Heart left ventricle (tissue), 16 donors: ENCODE results near the gene UPF2. TPM values are rescaled to one million over a fixed set of nuclear protein-coding genes. Genes with fewer than 3 reads are reported as not detected.

Experiments
- ATAC-seq, 4 donors: fragments of 200-7000 bp; cut with Tn5 transposase; one replicate each; pipeline ENCODE4 v1.9.1; 2020 to 2022; ENCODE audit warnings: moderate library complexity in 4 of 4, mild to moderate bottlenecking in 3 of 4, moderate number of reproducible peaks in 1 of 4
- DNase-seq, 5 donors: peaks; one replicate each; pipeline ENCODE4 v3.0.0-alpha.2; 2020
- H3K27ac ChIP-seq, 12 donors: fragments of 200-600 bp; sonication (generic) in 4 of 12; one replicate each; pipeline versions ENCODE4 v1.5.0 to v1.8.0; 2016 to 2022; ENCODE audit warnings: mild to moderate bottlenecking in 2 of 12
- H3K27me3 ChIP-seq, 9 donors: fragments of 200-600 bp; sonication (generic) in 2 of 9; one replicate each; pipeline versions ENCODE4 v1.5.1 to v1.8.0; 2016 to 2022; ENCODE audit warnings: mild to moderate bottlenecking in 3 of 9
- H3K36me3 ChIP-seq, 9 donors: fragments of 200-600 bp; sonication (generic) in 2 of 9; one replicate each; pipeline versions ENCODE4 v1.5.0 to v1.8.0; 2018 to 2022; ENCODE audit warnings: mild to moderate bottlenecking in 2 of 9
- H3K4me1 ChIP-seq, 12 donors: fragments of 200-600 bp; sonication (generic) in 4 of 12; one replicate each; pipeline versions ENCODE4 v1.5.0 to v1.8.0; 2016 to 2022; ENCODE audit warnings: mild to moderate bottlenecking in 3 of 12
- H3K4me3 ChIP-seq, 12 donors: fragments of 200-600 bp; sonication (generic) in 4 of 12; one replicate each; pipeline versions ENCODE4 v1.5.0 to v1.8.0; 2017 to 2022; ENCODE audit warnings: mild to moderate bottlenecking in 9 of 12, moderate library complexity in 4 of 12
- H3K9me3 ChIP-seq, 12 donors: fragments of 200-600 bp; sonication (generic) in 4 of 12; one replicate each; pipeline versions ENCODE4 v1.5.0 to v1.8.0; 2016 to 2022; ENCODE audit warnings: mild to moderate bottlenecking in 1 of 12
- CTCF ChIP-seq, 12 donors: fragments of 200-600 bp; sonication (generic) in 4 of 12; IDR thresholded peaks; one replicate each; pipeline versions ENCODE4 v1.5.0 to v1.8.0; 2018 to 2022; ENCODE audit warnings: antibody characterized with exemption in 12 of 12, mild to moderate bottlenecking in 5 of 12
- POLR2A ChIP-seq, 2 donors: fragments of 450-650 bp; IDR thresholded peaks; one replicate each; pipeline ENCODE4 v1.6.1; 2017; ENCODE audit warnings: antibody characterized with exemption in 2 of 2, mild to moderate bottlenecking in 2 of 2, moderate library complexity in 2 of 2
- WGBS, 4 donors: extraction: QIAGEN DNeasy Blood & Tissue Kit in 2 of 4; methylation state at CpG; one replicate each; pipeline versions ENCODE4 v1.1.5 to v1.1.7; 2013 to 2018; 5-methylcytosine and 5-hydroxymethylcytosine counted together
- intact Hi-C, 10 donors: fragments of 100-400 bp; cut with DNase I; formaldehyde crosslinking; loops; one replicate each; pipeline versions ENCODE4 v1.11.1 to v1.14.2; 2022
- polyA plus RNA-seq, 2 donors: library from polyadenylated mRNA; stranded (reverse); fragments of 200-250 nt; gene quantifications; one replicate each; pipeline ENCODE4 v1.2.3, GENCODE V29; 2013
- total RNA-seq, 9 donors: library from RNA; depleted of rRNA in 2 of 9; stranded (reverse); fragments of >200 nt in 2 of 9; fragmentation: NEBNext Ultra II Directional in 3 of 9; extraction: Animal tissue kit (Norgen Biotek cat#: 25700) in 3 of 9; gene quantifications; one replicate each; pipeline versions ENCODE4 v1.1.0 to v1.2.4, GENCODE V29; 2016 to 2023
- donor health status: ischemic (EF 13 %, LVEDD 7.1; RV severe dilation, severe dysfunction).
- donor health status: healthy with polysubstance abuse.
- donor health status: DM: no; HTN: yes; CAD: no.
- donor health status: DM: no; HTN: no; CAD: no.
- donor health status: ischemic (EF 25% LVEDD 6.9; RV normal size, moderate dysfunction).
- donor health status: ischemic (EF 25% LVEDD 5.7; RV mildly dilated, moderate dysfunction).
- donor health status: healthy.
- donor health status: DM: yes; HTN: yes; CAD: no.
- donor health status: ischemic (EF 35%, LVEDD 5.7; RV mildly dilated, moderate dysfunction).
- donor health status: nonischemic (EF 11% LVEDD 7.7; RV severe dilation, severe dysfunction).
- donor health status: DM: yes; HTN: yes; CAD: no.
- donor health status: PGD.
- donor health status: ischemic (EF 29% LVEDD 5.4; RV normal size, mild dysfunction).
- donor health status: nonischemic (EF 23%, LVEDD 6.1; RV moderate dilation, normal function).

The UPF2 gene
- total and polyA plus RNA-seq, 11 donors = 7.9 to 20.9 (median 15.7) TPM

- ATAC-seq (peak in 1 of 4 donors; percentile 9), DNase-seq (peak in 1 of 5 donors; percentile 42)
- Histone ChIP-seq H3K36me3 (no peaks in the 10 kb centered on the region), H3K4me1 (no peaks in the 10 kb centered on the region), H3K27ac (no peak overlapping the region), H3K4me3 (no peak overlapping the region), H3K9me3 (no peaks in the 10 kb centered on the region), H3K27me3 (no peaks in the 10 kb centered on the region)
- TF ChIP-seq CTCF (IDR thresholded peaks at IDR 0.05) (no peak), POLR2A (IDR thresholded peaks at IDR 0.05) (no peak)
- intact Hi-C loops = no loop called here
- 88 to 93% (median 91%) methylated on average over 10 of the region's 10 CpGs for WGBS, 4 donors
Measured at GRCh38 chr10:11908536-11908935, 134.1 kb downstream of the UPF2 start.

GRCh38 chr10:11907914-11908313, 134.7 kb downstream of the UPF2 start:
- DNase-seq (peak in 1 of 5 donors; percentile 46), ATAC-seq (peak in 1 of 4 donors; percentile 16)
- no peaks in the 10 kb centered on the region for H3K4me1 ChIP-seq
- H3K9me3 ChIP-seq = no peaks in the 10 kb centered on the region
- no peak overlapping the region for H3K4me3 ChIP-seq
- WGBS, 4 donors = 88 to 95% (median 93%) methylated on average over 12 to 18 of the region's 18 CpGs
- intact Hi-C loops = no loop called here
- H3K36me3 ChIP-seq = no peaks in the 10 kb centered on the region
- no peak overlapping the region for H3K27ac ChIP-seq
- TF ChIP-seq CTCF (IDR thresholded peaks at IDR 0.05) = no peak
- no peak for TF ChIP-seq POLR2A (IDR thresholded peaks at IDR 0.05)
- no peaks in the 10 kb centered on the region for H3K27me3 ChIP-seq

GRCh38 chr10:11906714-11907113, 135.9 kb downstream of the UPF2 start:
- no peak for ATAC-seq
- Histone ChIP-seq H3K36me3 (no peaks in the 10 kb centered on the region), H3K27ac (no peak overlapping the region), H3K9me3 (no peaks in the 10 kb centered on the region), H3K4me3 (no peak overlapping the region), H3K27me3 (no peaks in the 10 kb centered on the region), H3K4me1 (peaks cover 0 to 2% (median 0%) of the 10 kb centered on the region in 12 donors)
- intact Hi-C loops = no loop called here
- no peak for DNase-seq
- TF ChIP-seq CTCF (IDR thresholded peaks at IDR 0.05) = no peak
- 62 to 69% (median 67%) methylated on average over 8 of the region's 8 CpGs for WGBS, 4 donors

GRCh38 chr10:11902646-11903045, 140.0 kb downstream of the UPF2 start:
- TF ChIP-seq POLR2A (IDR thresholded peaks at IDR 0.05) (no peak), CTCF (IDR thresholded peaks at IDR 0.05) (no peak)
- H3K36me3 ChIP-seq = no peaks in the 10 kb centered on the region
- ATAC-seq (no peak), DNase-seq (peak in 1 of 5 donors; percentile 31)
- H3K27me3 ChIP-seq = peaks cover 0 to 5% (median 0%) of the 10 kb centered on the region in 9 donors
- no peak overlapping the region for H3K4me3 ChIP-seq
- 91 to 98% (median 97%) methylated on average over 5 to 7 of the region's 7 CpGs for WGBS, 4 donors
- peaks cover 0 to 3% (median 0%) of the 10 kb centered on the region in 12 donors for H3K4me1 ChIP-seq
- intact Hi-C loops = no loop called here
- H3K9me3 ChIP-seq = no peaks in the 10 kb centered on the region
- no peak overlapping the region for H3K27ac ChIP-seq
